Measurements from ENCODE around the gene CNNM2. TPM values are rescaled to one million over a fixed set of nuclear protein-coding genes. Genes with fewer than 3 reads are reported as not detected.

The CNNM2 gene
- total RNA-seq, 1 donor from 2014 or later = 3.9 TPM

GRCh38 chr10:103106539-103106938 is 188.4 kb downstream of the CNNM2 start:
- FAIRE-seq = no peak
- no peak for TF ChIP-seq CTCF (IDR thresholded peaks at IDR 0.05; ENCODE audit: insufficient read depth, low read length, severe bottlenecking)
- Histone ChIP-seq H3K27me3 (ENCODE audit: control insufficient read depth, insufficient read depth, low read length) (no peaks in the 10 kb centered on the region), H3K36me3 (ENCODE audit: control insufficient read depth, insufficient read depth, low read length) (peaks cover 4% of the 10 kb centered on the region), H3K4me3 (ENCODE audit: low read depth, low read length) (no peak overlapping the region)
- no peak for DNase-seq (ENCODE audit: low read depth)

- DNase-seq (ENCODE audit: low read depth) = no peak
- Histone ChIP-seq H3K4me3 (ENCODE audit: low read depth, low read length) (no peak overlapping the region), H3K36me3 (ENCODE audit: control insufficient read depth, insufficient read depth, low read length) (peaks cover 2% of the 10 kb centered on the region), H3K27me3 (ENCODE audit: control insufficient read depth, insufficient read depth, low read length) (no peaks in the 10 kb centered on the region)
- no peak for TF ChIP-seq CTCF (IDR thresholded peaks at IDR 0.05; ENCODE audit: insufficient read depth, low read length, severe bottlenecking)
- FAIRE-seq = no peak
Measured at GRCh38 chr10:103109821-103110220, 191.7 kb downstream of the CNNM2 start.

GRCh38 chr10:103110407-103110806 is 192.3 kb downstream of the CNNM2 start:
- no peak for TF ChIP-seq CTCF (IDR thresholded peaks at IDR 0.05; ENCODE audit: insufficient read depth, low read length, severe bottlenecking)
- H3K36me3 ChIP-seq (ENCODE audit: control insufficient read depth, insufficient read depth, low read length) = peaks cover 2% of the 10 kb centered on the region
- no peak for FAIRE-seq

GRCh38 chr10:103111031-103111917 is 193.2 kb downstream of the CNNM2 start:
- DNase-seq (ENCODE audit: low read depth) = no peak
- no peak for FAIRE-seq

More at GRCh38 chr10:103110407-103110806, 192.3 kb downstream of the CNNM2 start:
- H3K27me3 ChIP-seq (ENCODE audit: control insufficient read depth, insufficient read depth, low read length) = no peaks in the 10 kb centered on the region
- no peak overlapping the region for H3K4me3 ChIP-seq (ENCODE audit: low read depth, low read length)
- no peak for DNase-seq (ENCODE audit: low read depth)

GRCh38 chr10:103111918-103112877 is 194.1 kb downstream of the CNNM2 start:
- no peak overlapping the region for H3K4me3 ChIP-seq (ENCODE audit: low read depth, low read length)
- no peak for FAIRE-seq
- H3K27me3 ChIP-seq (ENCODE audit: control insufficient read depth, insufficient read depth, low read length) = no peaks in the 10 kb centered on the region
- H3K36me3 ChIP-seq (ENCODE audit: control insufficient read depth, insufficient read depth, low read length) = no peaks in the 10 kb centered on the region
- no peak for DNase-seq (ENCODE audit: low read depth)
- TF ChIP-seq CTCF (IDR thresholded peaks at IDR 0.05; ENCODE audit: insufficient read depth, low read length, severe bottlenecking) = no peak

More at GRCh38 chr10:103111031-103111917, 193.2 kb downstream of the CNNM2 start:
- Histone ChIP-seq H3K36me3 (ENCODE audit: control insufficient read depth, insufficient read depth, low read length) (peaks cover 2% of the 10 kb centered on the region), H3K4me3 (ENCODE audit: low read depth, low read length) (no peak overlapping the region), H3K27me3 (ENCODE audit: control insufficient read depth, insufficient read depth, low read length) (no peaks in the 10 kb centered on the region)
- TF ChIP-seq CTCF (IDR thresholded peaks at IDR 0.05; ENCODE audit: insufficient read depth, low read length, severe bottlenecking) = no peak
